OCI-LY1 (cell line): Measurements from ENCODE around the gene TMEM266.

Experiments used
- CTCF ChIP-seq: fragments of 200-600 bp; sonication (generic), shearing (Covaris generic); IDR thresholded peaks from 2 replicates; pipeline ENCODE4 v1.5.1; 2017; ENCODE audit warnings: mild to moderate bottlenecking, antibody characterized with exemption, low read length, moderate library complexity, mixed read lengths
- EZH2 ChIP-seq: fragments of 200-600 bp; sonication (generic), shearing (Covaris generic); IDR thresholded peaks from 2 replicates; pipeline ENCODE4 v1.8.0; 2017; ENCODE audit warnings: borderline replicate concordance, mixed run types, mild to moderate bottlenecking, antibody characterized with exemption, low read length, moderate library complexity, mixed read lengths

GRCh38 chr15:76060118-76060989 lies 569 bp downstream of the TMEM266 start:
- no peak for TF ChIP-seq CTCF
- TF ChIP-seq EZH2 = no peak
